Tibial nerve (tissue), 4 donors: ENCODE data around the gene SEC11A. TPM values are rescaled to one million over a fixed set of nuclear protein-coding genes. Genes with fewer than 3 reads are reported as not detected.

Experiments used
- DNase-seq, 2 donors: peaks; one replicate each; pipeline ENCODE4 v3.0.0-alpha.2; 2019; ENCODE audit warnings: low spot score in 2 of 2
- H3K27ac ChIP-seq, 4 donors: fragments of 200-600 bp; sonication (generic) in 3 of 4; one replicate each; pipeline ENCODE4 v1.5.1; 2017 to 2019; ENCODE audit warnings: mild to moderate bottlenecking in 1 of 4
- H3K27me3 ChIP-seq, 2 donors: fragments of 200-600 bp; sonication (generic) in 1 of 2; one replicate each; pipeline versions ENCODE4 v1.5.1 to v1.6.0; 2017 to 2019
- H3K36me3 ChIP-seq, 3 donors: fragments of 200-600 bp; sonication (generic); one replicate each; pipeline ENCODE4 v1.5.1; 2018 to 2019
- H3K4me1 ChIP-seq, 4 donors: fragments of 200-600 bp; sonication (generic) in 3 of 4; one replicate each; pipeline ENCODE4 v1.5.1; 2017 to 2019
- H3K4me3 ChIP-seq, 4 donors: fragments of 200-600 bp; sonication (generic) in 3 of 4; one replicate each; pipeline ENCODE4 v1.5.1; 2017 to 2019; ENCODE audit warnings: mild to moderate bottlenecking in 1 of 4, moderate library complexity in 1 of 4
- H3K9me3 ChIP-seq, 4 donors: fragments of 200-600 bp; sonication (generic) in 3 of 4; one replicate each; pipeline ENCODE4 v1.5.1; 2017 to 2019
- EP300 ChIP-seq, 2 donors: sonication (generic); formaldehyde crosslinking; IDR thresholded peaks; one replicate each; pipeline ENCODE4 v1.6.1; 2017; ENCODE audit warnings: antibody characterized with exemption in 2 of 2, mild to moderate bottlenecking in 1 of 2
- POLR2A ChIP-seq, 2 donors: fragments of 450-650 bp; IDR thresholded peaks; one replicate each; pipeline ENCODE4 v1.6.1; 2017; ENCODE audit warnings: antibody characterized with exemption in 2 of 2, mild to moderate bottlenecking in 2 of 2, moderate library complexity in 2 of 2
- whole genome bisulfite sequencing, 2 donors: methylation state at CpG; one replicate each; pipeline ENCODE4 v1.1.5; 2018; 5-methylcytosine and 5-hydroxymethylcytosine counted together
- total RNA-seq, 4 donors: library from RNA; depleted of rRNA; stranded (reverse); fragments of >200 nt; gene quantifications; one replicate each; pipeline ENCODE4 v1.1.0, GENCODE V29; 2016
- TF ChIP-seq, protein P1 (sequence below), 5 experiments: fragments of 200-600 bp in 3 of 5; fragments of 450-650 bp in 2 of 5; sonication (generic) in 3 of 5; IDR thresholded peaks; one replicate each; pipeline ENCODE4 v1.5.1; 2016 to 2019; ENCODE audit warnings: antibody characterized with exemption in 5 of 5, mild to moderate bottlenecking in 3 of 5, moderate library complexity in 2 of 5

The SEC11A gene
- 100 to 1,000 TPM in 3 of 4 donors, 10 to 100 TPM in 1; 88.2 to 132 (median 119) TPM for total RNA-seq

DNA sequence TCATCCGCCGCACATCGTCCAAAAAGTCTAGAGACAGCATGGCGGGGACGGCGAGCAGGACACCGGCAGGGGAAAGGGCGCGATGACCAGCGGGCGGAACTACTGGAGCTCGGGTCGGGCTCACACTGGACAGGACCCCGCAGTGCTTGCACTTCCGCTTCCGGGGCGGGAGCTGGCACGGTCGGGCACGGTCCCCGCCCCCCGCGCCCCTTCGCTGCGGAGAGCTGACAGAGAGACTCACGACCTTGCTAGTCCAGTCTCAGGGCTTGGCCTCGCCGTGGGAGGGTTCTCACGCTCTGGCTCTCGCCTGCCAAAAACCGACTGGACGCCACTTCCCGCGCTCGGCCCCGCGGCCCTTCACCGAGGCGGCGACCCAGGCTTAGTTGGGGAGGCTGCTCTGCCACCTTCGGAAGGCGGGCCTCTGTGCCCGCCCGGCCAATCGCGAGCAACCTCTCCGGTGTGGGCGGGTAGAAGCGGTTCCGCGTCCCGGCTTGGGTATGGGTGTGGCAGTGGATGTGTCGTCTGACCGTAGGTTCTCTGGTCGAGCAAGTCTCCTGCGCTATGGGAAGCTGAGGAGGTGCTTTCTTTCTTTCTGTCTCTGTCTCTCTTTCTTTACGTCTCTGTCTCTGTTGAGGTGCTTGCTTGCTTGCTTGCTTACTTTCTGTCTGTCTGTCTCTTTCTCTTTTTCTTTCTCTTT, at the start of gene SEC11A:
TSS of gene SEC11A (minus strand) at position 104 of the 697 bp plus-strand sequence. CDS start at position 40, 64 bp downstream.
- H3K4me1 ChIP-seq: peaks cover 0 to 32% (median 10%) of the 10 kb centered on the region in 4 donors
- H3K4me3 ChIP-seq: peak within 1 kb of the TSS; percentile 71 to 87 (median 80)
- 0% methylated on average over 24 to 41 of the region's 57 CpGs for WGBS, 2 donors
- TF ChIP-seq EP300 (IDR thresholded peaks at IDR 0.05) (peak; percentile 60 to 85), POLR2A (IDR thresholded peaks at IDR 0.05) (peak; percentile 48 to 78)
- TF ChIP-seq, protein P1, sequence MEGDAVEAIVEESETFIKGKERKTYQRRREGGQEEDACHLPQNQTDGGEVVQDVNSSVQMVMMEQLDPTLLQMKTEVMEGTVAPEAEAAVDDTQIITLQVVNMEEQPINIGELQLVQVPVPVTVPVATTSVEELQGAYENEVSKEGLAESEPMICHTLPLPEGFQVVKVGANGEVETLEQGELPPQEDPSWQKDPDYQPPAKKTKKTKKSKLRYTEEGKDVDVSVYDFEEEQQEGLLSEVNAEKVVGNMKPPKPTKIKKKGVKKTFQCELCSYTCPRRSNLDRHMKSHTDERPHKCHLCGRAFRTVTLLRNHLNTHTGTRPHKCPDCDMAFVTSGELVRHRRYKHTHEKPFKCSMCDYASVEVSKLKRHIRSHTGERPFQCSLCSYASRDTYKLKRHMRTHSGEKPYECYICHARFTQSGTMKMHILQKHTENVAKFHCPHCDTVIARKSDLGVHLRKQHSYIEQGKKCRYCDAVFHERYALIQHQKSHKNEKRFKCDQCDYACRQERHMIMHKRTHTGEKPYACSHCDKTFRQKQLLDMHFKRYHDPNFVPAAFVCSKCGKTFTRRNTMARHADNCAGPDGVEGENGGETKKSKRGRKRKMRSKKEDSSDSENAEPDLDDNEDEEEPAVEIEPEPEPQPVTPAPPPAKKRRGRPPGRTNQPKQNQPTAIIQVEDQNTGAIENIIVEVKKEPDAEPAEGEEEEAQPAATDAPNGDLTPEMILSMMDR (IDR thresholded peaks at IDR 0.05): no peak
- no peaks in the 10 kb centered on the region for H3K27me3 ChIP-seq
- no peaks in the 10 kb centered on the region for H3K9me3 ChIP-seq
- H3K27ac ChIP-seq: peak within 1 kb of the TSS; percentile 92 to 96 (median 92)
- DNase-seq: peak; percentile 88 to 91
- H3K36me3 ChIP-seq: peaks cover 0 to 4% (median 0%) of the 10 kb centered on the region in 3 donors

DNA sequence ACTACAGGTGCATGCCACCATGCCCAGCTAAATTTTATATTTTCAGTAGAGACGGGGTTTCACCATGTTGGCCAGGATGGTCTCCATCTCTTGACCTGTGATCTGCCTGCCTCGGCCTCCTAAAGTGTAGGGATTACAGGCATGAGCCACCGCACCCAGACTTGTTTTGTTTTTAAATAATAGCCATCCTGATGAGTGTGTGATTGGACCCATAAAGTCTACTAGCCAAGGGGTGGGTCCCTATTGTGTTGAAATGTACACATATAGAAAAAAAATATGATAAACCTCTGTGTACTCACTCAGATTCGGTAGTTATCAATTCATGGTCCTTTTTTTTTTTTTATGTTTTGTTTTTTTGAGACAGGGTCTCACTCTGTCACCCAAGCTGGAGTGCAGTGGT, 49.7 kb upstream of the SEC11A start:
- Histone ChIP-seq H3K27me3 (no peaks in the 10 kb centered on the region), H3K27ac (no peak overlapping the region), H3K4me3 (no peak overlapping the region), H3K36me3 (peaks cover 0 to 55% (median 8%) of the 10 kb centered on the region in 3 donors), H3K4me1 (peaks cover 0 to 37% (median 12%) of the 10 kb centered on the region in 4 donors), H3K9me3 (no peaks in the 10 kb centered on the region)
- TF ChIP-seq, protein P1 (IDR thresholded peaks at IDR 0.05): no peak
- TF ChIP-seq EP300 (IDR thresholded peaks at IDR 0.05) (no peak), POLR2A (IDR thresholded peaks at IDR 0.05) (no peak)
- WGBS, 2 donors: 88 to 90% methylated on average over 4 of the region's 4 CpGs
- no peak for DNase-seq

GRCh38 chr15:84764989-84765388, 49.0 kb upstream of the SEC11A start:
- WGBS, 2 donors: 96% methylated on average over 1 of the region's 1 CpG
- no peaks in the 10 kb centered on the region for H3K9me3 ChIP-seq
- TF ChIP-seq EP300 (IDR thresholded peaks at IDR 0.05) (no peak), POLR2A (IDR thresholded peaks at IDR 0.05) (no peak)
- TF ChIP-seq, protein P1 (IDR thresholded peaks at IDR 0.05): no peak
- H3K4me3 ChIP-seq: no peak overlapping the region
- DNase-seq: no peak
- peaks cover 0 to 44% (median 15%) of the 10 kb centered on the region in 4 donors for H3K4me1 ChIP-seq
- H3K27ac ChIP-seq: no peak overlapping the region
- H3K36me3 ChIP-seq: peaks cover 0 to 52% (median 8%) of the 10 kb centered on the region in 3 donors
- H3K27me3 ChIP-seq: no peaks in the 10 kb centered on the region

GRCh38 chr15:84764585-84764984, 48.6 kb upstream of the SEC11A start:
- no peaks in the 10 kb centered on the region for H3K27me3 ChIP-seq
- TF ChIP-seq, protein P1 (IDR thresholded peaks at IDR 0.05): no peak
- no peak for TF ChIP-seq POLR2A (IDR thresholded peaks at IDR 0.05)
- TF ChIP-seq EP300 (IDR thresholded peaks at IDR 0.05): no peak
- H3K27ac ChIP-seq: peak overlapping the region in 1 of 4 donors; percentile 43
- DNase-seq: no peak
- no peaks in the 10 kb centered on the region for H3K9me3 ChIP-seq
- H3K4me3 ChIP-seq: no peak overlapping the region
- peaks cover 0 to 48% (median 15%) of the 10 kb centered on the region in 4 donors for H3K4me1 ChIP-seq
- H3K36me3 ChIP-seq: peaks cover 0 to 48% (median 8%) of the 10 kb centered on the region in 3 donors
- WGBS, 2 donors: 85 to 87% methylated on average over 3 of the region's 3 CpGs
